ENCODE results near the gene ZNF438. TPM values are rescaled to one million over a fixed set of nuclear protein-coding genes. Genes with fewer than 3 reads are reported as not detected.

Gene ZNF438
- total RNA-seq, 1 donor: 4.7 TPM

DNA sequence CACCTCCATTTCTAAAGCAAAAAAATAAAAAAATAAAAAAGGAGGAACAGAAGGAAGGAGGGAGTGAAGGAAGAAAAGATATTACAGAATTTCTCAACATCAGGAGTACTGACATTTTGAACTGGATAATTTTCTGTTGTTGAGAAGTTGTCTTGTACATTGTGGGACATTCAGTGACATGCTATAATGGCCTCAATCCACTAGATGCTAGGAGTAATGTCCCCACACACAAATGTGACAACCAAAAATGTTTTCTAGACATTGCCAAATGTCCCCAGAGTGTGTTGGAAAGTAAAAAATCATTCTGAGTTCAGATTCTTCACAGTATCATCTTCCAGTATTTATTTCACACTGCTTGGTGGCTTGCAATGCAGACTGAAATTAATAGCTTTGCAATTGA lies 6.5 kb downstream of the ZNF438 start:
- TF ChIP-seq, protein P1, sequence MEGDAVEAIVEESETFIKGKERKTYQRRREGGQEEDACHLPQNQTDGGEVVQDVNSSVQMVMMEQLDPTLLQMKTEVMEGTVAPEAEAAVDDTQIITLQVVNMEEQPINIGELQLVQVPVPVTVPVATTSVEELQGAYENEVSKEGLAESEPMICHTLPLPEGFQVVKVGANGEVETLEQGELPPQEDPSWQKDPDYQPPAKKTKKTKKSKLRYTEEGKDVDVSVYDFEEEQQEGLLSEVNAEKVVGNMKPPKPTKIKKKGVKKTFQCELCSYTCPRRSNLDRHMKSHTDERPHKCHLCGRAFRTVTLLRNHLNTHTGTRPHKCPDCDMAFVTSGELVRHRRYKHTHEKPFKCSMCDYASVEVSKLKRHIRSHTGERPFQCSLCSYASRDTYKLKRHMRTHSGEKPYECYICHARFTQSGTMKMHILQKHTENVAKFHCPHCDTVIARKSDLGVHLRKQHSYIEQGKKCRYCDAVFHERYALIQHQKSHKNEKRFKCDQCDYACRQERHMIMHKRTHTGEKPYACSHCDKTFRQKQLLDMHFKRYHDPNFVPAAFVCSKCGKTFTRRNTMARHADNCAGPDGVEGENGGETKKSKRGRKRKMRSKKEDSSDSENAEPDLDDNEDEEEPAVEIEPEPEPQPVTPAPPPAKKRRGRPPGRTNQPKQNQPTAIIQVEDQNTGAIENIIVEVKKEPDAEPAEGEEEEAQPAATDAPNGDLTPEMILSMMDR (IDR thresholded peaks at IDR 0.05; ENCODE audit: insufficient read depth, low read depth, low read length): no peak
- no peak for DNase-seq (ENCODE audit: low read depth)
- H3K4me3 ChIP-seq (ENCODE audit: low read depth, low read length): no peak overlapping the region

- TF ChIP-seq, protein P1 (IDR thresholded peaks at IDR 0.05; ENCODE audit: insufficient read depth, low read depth, low read length): no peak
- no peak for DNase-seq (ENCODE audit: low read depth)
- H3K4me3 ChIP-seq (ENCODE audit: low read depth, low read length): no peak overlapping the region
These were observed 8.1 kb downstream of the ZNF438 start for GRCh38 chr10:31023558-31023957.

- TF ChIP-seq, protein P1 (IDR thresholded peaks at IDR 0.05; ENCODE audit: insufficient read depth, low read depth, low read length): no peak
- no peak overlapping the region for H3K4me3 ChIP-seq (ENCODE audit: low read depth, low read length)
- DNase-seq (ENCODE audit: low read depth): no peak
These were observed 11.5 kb downstream of the ZNF438 start for GRCh38 chr10:31020209-31020608.

DNA sequence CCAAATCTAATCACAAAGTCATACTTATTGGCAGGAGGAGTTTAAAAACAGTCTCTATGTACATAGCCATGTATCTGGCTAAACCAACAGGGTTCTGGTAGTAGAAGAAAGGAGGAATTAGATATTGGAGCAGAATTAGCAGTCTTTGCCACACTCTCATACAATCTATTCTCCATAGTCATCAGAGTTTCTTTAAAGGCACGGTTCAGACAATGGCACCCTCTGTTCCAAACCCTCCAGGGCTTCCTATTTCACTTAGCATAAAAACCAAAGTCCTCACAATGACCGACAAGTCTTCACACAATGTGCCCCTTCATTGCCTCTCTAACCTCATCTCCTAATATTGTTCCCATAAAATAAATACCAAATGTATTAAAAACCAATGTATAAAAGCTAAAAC lies 12.7 kb downstream of the ZNF438 start:
- TF ChIP-seq, protein P1 (IDR thresholded peaks at IDR 0.05; ENCODE audit: insufficient read depth, low read depth, low read length): no peak
- no peak overlapping the region for H3K4me3 ChIP-seq (ENCODE audit: low read depth, low read length)
- no peak for DNase-seq (ENCODE audit: low read depth)

GRCh38 chr10:31018356-31018750 lies 13.3 kb downstream of the ZNF438 start:
- no peak for DNase-seq (ENCODE audit: low read depth)
- TF ChIP-seq, protein P1 (IDR thresholded peaks at IDR 0.05; ENCODE audit: insufficient read depth, low read depth, low read length): no peak
- H3K4me3 ChIP-seq (ENCODE audit: low read depth, low read length): no peak overlapping the region

DNA sequence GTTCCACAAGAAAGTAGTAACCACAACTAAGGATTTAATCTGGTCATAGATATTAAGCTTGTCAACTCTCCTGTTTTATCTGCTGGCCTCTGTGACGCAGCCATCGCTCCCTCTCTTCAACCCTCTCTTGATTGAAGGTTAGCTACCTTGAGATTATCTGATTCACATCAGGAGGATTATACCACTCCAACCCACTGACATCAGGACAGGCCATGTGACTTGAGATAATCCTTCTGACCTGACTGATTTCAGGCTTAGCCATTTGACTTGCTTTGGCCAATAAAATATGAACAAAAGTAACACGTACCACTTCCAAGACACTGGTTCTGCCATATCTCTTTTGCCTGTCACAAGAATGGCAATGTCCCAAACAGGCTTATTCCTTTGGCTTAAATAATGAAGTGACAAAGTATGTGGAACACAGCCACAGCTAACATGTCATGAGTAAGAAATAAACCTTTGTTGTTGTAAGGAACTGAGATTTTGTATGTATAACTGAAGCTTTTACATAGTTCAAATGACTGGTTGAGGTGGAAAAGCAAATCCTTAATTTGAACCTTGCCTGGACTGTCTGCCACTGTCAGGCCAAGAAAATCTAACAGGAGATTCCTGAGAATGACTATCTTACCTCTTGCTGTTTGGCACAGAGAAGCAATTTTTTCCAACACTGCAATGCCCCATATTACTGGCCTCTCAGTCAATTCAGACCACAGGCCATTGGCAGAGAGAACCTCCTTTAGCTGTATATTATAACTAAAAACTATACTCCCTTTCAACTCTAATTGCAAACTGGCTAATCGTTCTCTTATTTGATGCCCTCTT lies 13.9 kb downstream of the ZNF438 start:
- no peak for DNase-seq (ENCODE audit: low read depth)
- no peak overlapping the region for H3K4me3 ChIP-seq (ENCODE audit: low read depth, low read length)
- TF ChIP-seq, protein P1 (IDR thresholded peaks at IDR 0.05; ENCODE audit: insufficient read depth, low read depth, low read length): no peak
